T-helper 22 cell (primary cell): Measurements from ENCODE around the gene PRKAG1.

ENCODE experiments used
- DNase-seq: peaks from one replicate; pipeline ENCODE4 v3.0.0-alpha.2; 2020; ENCODE audit warnings: low read depth

PRKAG1 gene

GRCh38 chr12:48981757-48982157, 36.8 kb downstream of the PRKAG1 start:
- no peak for DNase-seq

DNA sequence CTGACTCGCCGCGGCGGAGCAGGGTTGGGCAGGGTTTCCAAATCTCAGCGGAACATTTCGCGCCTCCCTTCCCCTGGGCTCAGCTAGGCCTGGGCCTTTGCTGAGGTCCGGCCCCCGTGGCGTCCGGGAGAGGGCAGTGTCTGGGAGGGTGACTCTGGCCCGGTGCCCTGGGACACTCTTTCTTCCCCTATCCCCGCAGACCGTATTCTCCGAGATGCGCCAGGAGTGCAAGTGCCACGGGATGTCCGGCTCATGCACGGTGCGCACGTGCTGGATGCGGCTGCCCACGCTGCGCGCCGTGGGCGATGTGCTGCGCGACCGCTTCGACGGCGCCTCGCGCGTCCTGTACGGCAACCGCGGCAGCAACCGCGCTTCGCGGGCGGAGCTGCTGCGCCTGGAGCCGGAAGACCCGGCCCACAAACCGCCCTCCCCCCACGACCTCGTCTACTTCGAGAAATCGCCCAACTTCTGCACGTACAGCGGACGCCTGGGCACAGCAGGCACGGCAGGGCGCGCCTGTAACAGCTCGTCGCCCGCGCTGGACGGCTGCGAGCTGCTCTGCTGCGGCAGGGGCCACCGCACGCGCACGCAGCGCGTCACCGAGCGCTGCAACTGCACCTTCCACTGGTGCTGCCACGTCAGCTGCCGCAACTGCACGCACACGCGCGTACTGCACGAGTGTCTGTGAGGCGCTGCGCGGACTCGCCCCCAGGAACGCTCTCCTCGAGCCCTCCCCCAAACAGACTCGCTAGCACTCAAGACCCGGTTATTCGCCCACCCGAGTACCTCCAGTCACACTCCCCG, 37.4 kb downstream of the PRKAG1 start:
- DNase-seq = peak; percentile 51

GRCh38 chr12:48980389-48980952, 38.1 kb downstream of the PRKAG1 start:
- DNase-seq = no peak

- DNase-seq = no peak
Measured at GRCh38 chr12:48979602-48980388, 38.8 kb downstream of the PRKAG1 start.

DNA sequence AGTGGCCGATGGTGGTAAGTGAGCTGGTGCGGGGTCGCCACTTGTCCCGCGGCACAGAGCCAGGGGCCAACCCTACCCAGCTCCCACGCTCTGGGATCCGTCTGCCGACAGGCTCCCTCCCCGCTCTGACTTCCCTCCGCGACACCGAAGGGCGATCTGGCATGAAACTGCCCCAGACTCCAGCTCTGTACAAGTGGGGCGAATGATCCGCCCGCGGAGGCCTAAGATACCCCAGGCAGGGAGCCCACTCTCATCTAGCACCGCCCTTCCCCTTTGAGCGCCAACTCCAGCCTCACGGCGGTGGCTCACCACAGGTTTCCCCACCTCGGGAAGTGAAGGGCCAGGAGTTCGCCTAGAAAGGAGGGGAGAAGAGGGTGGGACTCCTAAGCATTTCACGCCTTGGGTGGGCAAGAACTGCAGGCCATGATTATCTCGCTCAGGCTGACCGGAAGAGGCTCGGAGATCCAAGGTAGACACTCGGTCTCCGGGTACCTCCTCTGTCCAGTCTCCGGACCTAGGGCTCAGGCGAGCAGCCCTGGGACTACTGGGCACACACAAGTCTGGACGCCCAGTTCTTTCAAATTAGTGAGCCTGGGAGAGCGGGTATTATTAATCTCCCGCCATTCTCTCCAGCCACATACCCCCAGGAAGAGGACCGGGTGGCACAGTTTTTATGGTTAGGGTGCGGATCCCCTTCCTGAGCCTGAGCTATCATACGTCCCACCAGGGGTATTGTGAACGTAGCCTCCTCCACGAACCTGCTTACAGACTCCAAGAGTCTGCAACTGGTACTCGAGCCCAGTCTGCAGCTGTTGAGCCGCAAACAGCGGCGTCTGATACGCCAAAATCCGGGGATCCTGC, 39.6 kb downstream of the PRKAG1 start:
- DNase-seq = no peak

GRCh38 chr12:48978291-48978740, 40.3 kb downstream of the PRKAG1 start, which contains the start of gene WNT1:
WNT1 (plus strand) TSS chr12:48978322; CDS start chr12:48978651, 329 bp downstream.
- no peak for DNase-seq

DNA sequence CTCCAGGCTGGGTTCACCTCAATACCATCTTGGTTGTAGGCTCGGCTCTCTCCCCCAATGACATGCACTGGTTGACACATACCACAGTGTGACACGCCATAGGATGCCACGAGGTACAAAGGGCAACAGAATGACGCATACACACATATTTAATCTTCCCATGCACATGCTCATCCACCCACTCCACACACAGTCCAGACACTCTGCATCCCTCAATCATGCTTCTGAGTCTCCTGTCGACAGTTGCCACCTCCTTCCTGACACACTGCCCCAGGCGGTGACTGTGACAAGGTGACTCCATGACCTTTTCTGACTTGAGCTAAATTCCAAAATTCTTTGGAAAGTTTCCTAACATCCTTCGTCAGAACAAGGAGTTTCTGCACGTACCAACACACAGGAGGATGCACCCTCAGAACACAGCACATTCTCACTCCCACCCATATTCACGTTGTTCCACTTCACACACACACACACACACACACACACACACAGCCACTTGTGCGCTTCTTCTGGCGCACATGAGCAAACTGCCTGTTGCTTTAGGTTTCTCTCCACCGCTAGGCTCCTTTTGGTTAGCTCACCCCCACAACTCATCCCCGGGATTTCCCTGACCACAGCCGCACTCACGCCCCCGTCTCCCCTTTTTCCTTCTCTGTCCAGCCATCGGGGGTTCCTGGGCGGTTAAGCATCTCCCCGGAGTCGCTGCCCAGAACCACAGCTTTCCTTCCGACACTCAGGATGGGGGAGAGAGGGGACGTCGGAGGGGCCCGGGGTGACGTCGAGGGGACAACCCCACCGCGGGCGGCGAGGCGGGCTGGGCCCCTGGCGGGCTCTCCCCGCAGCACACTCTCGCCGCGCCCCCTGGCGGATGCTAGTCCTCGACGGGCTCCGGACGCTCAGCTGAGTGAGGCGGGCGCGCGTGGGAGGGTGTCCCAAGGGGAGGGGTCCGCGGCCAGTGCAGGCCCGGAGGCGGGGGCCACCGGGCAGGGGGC, 41.0 kb downstream of the PRKAG1 start:
- peak; percentile 79 for DNase-seq

GRCh38 chr12:48973941-48974673, 44.5 kb downstream of the PRKAG1 start:
- DNase-seq = no peak

- no peak for DNase-seq
Measured at GRCh38 chr12:48973531-48973930, 45.0 kb downstream of the PRKAG1 start.

GRCh38 chr12:48972952-48973483, 45.6 kb downstream of the PRKAG1 start:
- no peak for DNase-seq

GRCh38 chr12:48972213-48972951, 46.2 kb downstream of the PRKAG1 start:
- no peak for DNase-seq

DNA sequence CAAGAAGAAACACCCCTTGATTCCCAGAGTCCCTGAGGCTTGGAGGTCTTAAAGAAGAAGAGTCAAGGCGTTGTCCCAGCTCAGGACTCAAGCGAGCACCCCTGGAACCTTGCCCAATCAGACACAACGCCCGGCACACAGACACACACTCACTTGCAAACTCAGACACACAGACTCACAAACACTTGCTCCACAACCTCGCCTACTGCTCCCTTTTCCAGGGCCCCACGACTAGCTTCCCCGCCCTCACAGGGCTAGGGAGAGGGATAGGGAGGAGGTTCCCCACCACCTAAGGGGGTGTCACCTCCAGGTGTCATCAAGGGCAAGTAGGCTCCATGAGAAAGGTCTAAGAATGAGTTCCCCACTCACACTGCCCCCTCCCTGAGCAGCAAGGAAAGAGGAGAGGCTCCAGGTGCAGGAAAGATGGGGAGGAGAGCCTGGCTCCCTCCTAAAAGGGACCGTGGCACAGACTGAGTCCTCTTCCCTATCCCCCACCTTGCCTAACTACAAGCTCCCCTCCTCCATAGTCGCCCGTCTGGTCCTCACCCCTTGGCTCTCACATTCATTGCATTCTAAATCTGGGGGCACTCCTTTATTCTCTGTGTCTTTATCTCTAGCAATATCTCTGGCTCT, 47.8 kb downstream of the PRKAG1 start:
- DNase-seq = no peak

DNA sequence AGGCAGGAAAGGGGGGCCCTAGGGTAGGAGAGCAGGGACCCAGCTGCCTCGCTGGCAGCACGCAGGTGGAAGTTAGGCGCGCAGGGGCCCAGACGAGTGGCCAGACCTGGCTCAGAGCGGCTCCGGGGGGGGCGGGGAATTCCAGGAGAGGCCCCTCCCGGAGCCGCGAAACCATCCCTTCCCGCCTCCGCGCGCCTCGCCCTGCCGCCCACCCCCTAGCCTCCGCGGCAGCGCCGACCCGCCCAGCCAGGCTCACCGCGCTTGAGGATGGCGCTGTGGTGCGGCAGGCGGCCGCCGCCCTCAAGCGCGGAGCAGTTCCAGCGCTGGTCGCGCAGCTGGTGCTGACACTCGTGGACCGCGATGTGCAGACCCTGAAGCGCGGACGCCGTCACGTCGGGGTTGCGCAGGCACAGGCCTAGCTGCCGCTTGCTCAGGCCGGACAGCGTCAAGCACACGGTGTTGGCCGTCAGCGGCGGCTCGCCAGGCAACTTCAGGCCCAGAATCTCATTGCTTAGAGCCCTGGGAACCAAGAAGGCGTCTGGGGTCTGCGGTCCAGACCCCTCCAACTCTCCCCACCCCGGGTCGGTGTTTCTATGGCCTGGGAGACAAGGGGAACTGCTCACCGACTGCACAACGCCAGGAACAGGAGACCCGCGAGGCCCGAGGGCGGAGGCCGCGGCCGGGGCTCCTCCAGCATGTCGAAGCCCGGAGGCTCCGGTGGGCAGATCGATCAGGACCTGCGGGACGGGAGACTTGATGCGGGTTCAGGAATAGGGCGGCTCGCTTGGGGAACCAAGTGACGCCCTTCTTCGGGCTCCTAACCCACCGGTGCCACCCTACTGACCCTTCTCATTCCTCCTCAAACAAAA, 48.5 kb downstream of the PRKAG1 start:
- no peak for DNase-seq

GRCh38 chr12:48969160-48969771, 49.3 kb downstream of the PRKAG1 start:
- DNase-seq = no peak

DNA sequence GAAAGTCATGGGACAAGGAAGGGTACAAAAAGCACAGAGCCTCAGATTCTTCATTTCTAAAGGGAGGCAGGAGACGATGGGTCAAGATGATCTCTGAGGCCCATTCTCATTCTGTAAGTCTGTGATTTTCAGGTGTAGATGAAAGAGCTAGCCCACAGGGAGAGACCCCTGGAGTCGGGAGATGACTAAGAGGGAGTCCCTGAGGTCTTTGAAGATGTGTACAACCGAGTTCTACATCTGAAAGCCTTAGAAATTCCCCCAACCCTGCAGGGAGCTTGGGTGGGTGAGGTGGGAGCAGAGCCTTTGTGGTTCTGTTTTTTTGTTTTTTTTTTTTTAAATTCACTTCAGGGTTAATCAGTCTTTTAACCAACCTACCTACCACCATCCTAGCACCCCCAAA, 50.1 kb downstream of the PRKAG1 start:
- DNase-seq = no peak

DNA sequence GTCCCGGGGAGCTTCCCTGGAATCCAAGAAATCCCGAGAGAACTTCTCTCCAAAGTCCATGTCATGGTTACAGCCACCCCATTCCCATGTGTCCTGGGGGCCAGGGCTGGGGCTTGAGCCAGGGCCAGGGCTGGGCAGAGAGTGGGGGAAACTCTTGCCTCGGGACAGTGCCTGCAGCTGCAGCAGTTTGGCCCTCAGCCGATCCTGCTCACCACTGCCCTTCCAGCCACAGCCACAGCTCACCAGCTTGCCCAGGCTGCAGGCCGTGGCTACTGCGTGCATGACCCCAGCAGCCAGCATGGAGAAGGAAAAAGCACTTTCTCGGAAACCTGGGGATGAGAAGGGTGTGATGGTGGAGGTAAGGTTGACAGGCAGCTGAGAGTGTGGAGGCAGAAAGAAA, 50.6 kb downstream of the PRKAG1 start:
- DNase-seq = no peak
